BE2C (cell line): ENCODE results near the gene PLB1.

Experiments
- DNase-seq: peaks from one replicate; pipeline ENCODE4 v3.0.0-alpha.2; 2020
- H3K27me3 ChIP-seq: fragments of 250-450 bp; sonication (Bioruptor Pico); 2 replicates; pipeline ENCODE4 v1.5.1; 2020; ENCODE audit warnings: mild to moderate bottlenecking
- H3K36me3 ChIP-seq: fragments of 250-450 bp; sonication (Bioruptor Pico); 2 replicates; pipeline ENCODE4 v1.5.1; 2020; ENCODE audit warnings: mild to moderate bottlenecking
- H3K4me1 ChIP-seq: fragments of 250-450 bp; sonication (Bioruptor Pico); 2 replicates; pipeline ENCODE4 v1.5.1; 2020
- H3K4me3 ChIP-seq: 2 replicates; pipeline ENCODE4 v1.5.1; 2011; ENCODE audit warnings: low read depth, low read length
- H3K9me3 ChIP-seq: fragments of 250-450 bp; sonication (Bioruptor Pico); 2 replicates; pipeline ENCODE4 v1.5.1; 2020
- CTCF ChIP-seq: IDR thresholded peaks from 2 replicates; pipeline ENCODE4 v1.5.1; 2012; ENCODE audit warnings: mild to moderate bottlenecking, low read depth, low read length

PLB1 gene

GRCh38 chr2:28475088-28475595 lies 20.7 kb upstream of the PLB1 start:
- no peaks in the 10 kb centered on the region for H3K27me3 ChIP-seq
- DNase-seq = no peak
- peaks cover 5% of the 10 kb centered on the region for H3K4me1 ChIP-seq
- H3K36me3 ChIP-seq = no peaks in the 10 kb centered on the region
- TF ChIP-seq CTCF = no peak
- H3K4me3 ChIP-seq = no peak overlapping the region
- H3K9me3 ChIP-seq = no peaks in the 10 kb centered on the region

DNA sequence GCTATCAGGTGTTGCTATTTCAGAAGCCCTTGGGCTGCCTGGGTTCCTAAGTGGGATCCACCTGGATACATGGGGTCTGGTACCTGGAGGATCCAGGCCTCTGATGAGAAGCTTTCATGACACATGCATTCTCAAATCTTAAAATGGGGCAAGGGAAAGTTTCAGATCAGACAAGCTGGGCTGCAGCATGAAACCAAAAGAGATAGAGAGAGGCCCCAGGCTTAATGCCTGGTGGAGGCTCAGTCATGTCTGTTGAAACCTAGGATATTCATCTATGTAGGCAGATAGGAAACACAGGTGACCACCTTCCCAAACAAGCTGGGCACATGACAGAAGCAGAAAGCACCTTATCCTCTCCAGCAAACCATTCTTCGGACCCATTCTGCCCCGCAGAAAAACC lies 18.8 kb upstream of the PLB1 start:
- no peak overlapping the region for H3K4me3 ChIP-seq
- no peaks in the 10 kb centered on the region for H3K27me3 ChIP-seq
- no peaks in the 10 kb centered on the region for H3K9me3 ChIP-seq
- H3K36me3 ChIP-seq = no peaks in the 10 kb centered on the region
- DNase-seq = no peak
- H3K4me1 ChIP-seq = no peaks in the 10 kb centered on the region
- no peak for TF ChIP-seq CTCF

GRCh38 chr2:28477645-28478044 lies 18.2 kb upstream of the PLB1 start:
- no peak for TF ChIP-seq CTCF
- no peak for DNase-seq
- H3K9me3 ChIP-seq = no peaks in the 10 kb centered on the region
- no peaks in the 10 kb centered on the region for H3K4me1 ChIP-seq
- no peaks in the 10 kb centered on the region for H3K36me3 ChIP-seq
- no peaks in the 10 kb centered on the region for H3K27me3 ChIP-seq
- H3K4me3 ChIP-seq = no peak overlapping the region

GRCh38 chr2:28480403-28481049 lies 15.3 kb upstream of the PLB1 start:
- Histone ChIP-seq H3K36me3 (no peaks in the 10 kb centered on the region), H3K9me3 (no peaks in the 10 kb centered on the region), H3K27me3 (no peaks in the 10 kb centered on the region), H3K4me3 (no peak overlapping the region), H3K4me1 (no peaks in the 10 kb centered on the region)
- no peak for TF ChIP-seq CTCF
- no peak for DNase-seq

- no peak for DNase-seq
Observed at GRCh38 chr2:28481905-28482304, 14.0 kb upstream of the PLB1 start.

More at GRCh38 chr2:28481905-28482304, 14.0 kb upstream of the PLB1 start:
- Histone ChIP-seq H3K4me1 (no peaks in the 10 kb centered on the region), H3K27me3 (no peaks in the 10 kb centered on the region), H3K4me3 (no peak overlapping the region), H3K36me3 (no peaks in the 10 kb centered on the region), H3K9me3 (no peaks in the 10 kb centered on the region)
- no peak for TF ChIP-seq CTCF
